Activated CD4-positive, alpha-beta T cell treated with anti-CD3 and anti-CD28 coated beads, Interleukin-2, amount 10 ng/mL, durations not matched to agents 7 days and 5 days (primary cell): ENCODE data around the gene NPAS1. TPM values are rescaled to one million over a fixed set of nuclear protein-coding genes. Genes with fewer than 3 reads are reported as not detected.
A peak's percentile ranks its signal among the peaks of the same experiment; 100 is the strongest.

Experiments used
- CTCF ChIA-PET: fragments of 350-600 bp; sonication (Branson Sonifier 250); formaldehyde crosslinking; loops from one replicate; lab custom pipeline; 2021; ENCODE audit warnings: antibody characterized with exemption; lab: Charles Lee
- POLR2A ChIA-PET: fragments of 350-600 bp; sonication (Branson Sonifier 250); formaldehyde crosslinking; loops from one replicate; lab custom pipeline; 2021; ENCODE audit warnings: antibody characterized with exemption; lab: Charles Lee
- DNase-seq: peaks from one replicate; pipeline ENCODE4 v3.0.0-alpha.2; 2020
- H3K27ac Mint-ChIP-seq: one replicate; pipeline ENCODE4 v1.8.0; 2021; ENCODE audit warnings: mild to moderate bottlenecking, moderate library complexity, mixed read lengths
- H3K27me3 Mint-ChIP-seq: one replicate; pipeline ENCODE4 v1.8.0; 2021; ENCODE audit warnings: mixed read lengths
- H3K36me3 Mint-ChIP-seq: one replicate; pipeline ENCODE4 v1.8.0; 2021; ENCODE audit warnings: low read depth, mixed read lengths
- H3K4me1 Mint-ChIP-seq: one replicate; pipeline ENCODE4 v1.8.0; 2021; ENCODE audit warnings: mixed read lengths
- H3K4me3 Mint-ChIP-seq: one replicate; pipeline ENCODE4 v1.8.0; 2021; ENCODE audit warnings: mild to moderate bottlenecking, moderate library complexity, mixed read lengths
- H3K9me3 Mint-ChIP-seq: one replicate; pipeline ENCODE4 v1.8.0; 2021; ENCODE audit warnings: mixed read lengths
- total RNA-seq, 2 experiments: library from RNA; stranded (reverse); gene quantifications; one replicate each; pipeline ENCODE4 v1.2.3, GENCODE V29; 2021

The NPAS1 gene
- total RNA-seq, 2 experiments from 2014 or later, result not detected

- no peak for DNase-seq
- Mint-ChIP-seq H3K4me1 (peaks cover 11% of the 10 kb centered on the region), H3K36me3 (peaks cover 62% of the 10 kb centered on the region), H3K9me3 (no peaks in the 10 kb centered on the region), H3K27ac (no peak overlapping the region), H3K4me3 (no peak overlapping the region), H3K27me3 (no peaks in the 10 kb centered on the region)
- ChIA-PET POLR2A (no interaction called here), CTCF (interaction anchor here (0.6 to 1.2 kb wide), 2 partner anchors 40 to 106 kb away, joined by 3 read pairs; no protein-coding TSS in a partner anchor)
Observed at GRCh38 chr19:47086280-47086679, 66.6 kb downstream of the NPAS1 start.

GRCh38 chr19:47089767-47090350 is 70.2 kb downstream of the NPAS1 start:
- H3K27ac Mint-ChIP-seq, result peak overlapping the region; percentile 46
- CTCF ChIA-PET, result interaction anchor here (1.9 kb wide), 1 partner anchor 11 kb away, joined by 10 read pairs; no protein-coding TSS in a partner anchor
- peaks cover 36% of the 10 kb centered on the region for H3K4me1 Mint-ChIP-seq
- H3K4me3 Mint-ChIP-seq, result no peak overlapping the region
- no peak for DNase-seq
- peaks cover 70% of the 10 kb centered on the region for H3K36me3 Mint-ChIP-seq
- no peaks in the 10 kb centered on the region for H3K9me3 Mint-ChIP-seq
- H3K27me3 Mint-ChIP-seq, result no peaks in the 10 kb centered on the region
- POLR2A ChIA-PET, result no interaction called here

- no peak for DNase-seq
- H3K36me3 Mint-ChIP-seq, result peaks cover 60% of the 10 kb centered on the region
- peak overlapping the region; percentile 69 for H3K4me3 Mint-ChIP-seq
- peaks cover 69% of the 10 kb centered on the region for H3K4me1 Mint-ChIP-seq
- CTCF ChIA-PET, result interaction anchor here (0.8 to 4.1 kb wide), 5 partner anchors 8 to 151 kb away, joined by 3 to 20 read pairs (median 3); no protein-coding TSS in a partner anchor
- POLR2A ChIA-PET, result interaction anchor here (0.6 to 4.7 kb wide), 4 partner anchors 14 to 20 kb away, joined by 3 to 33 read pairs (median 4); partner anchors contain the start of gene ZC3H4
- H3K27ac Mint-ChIP-seq, result peak overlapping the region; percentile 90
- H3K9me3 Mint-ChIP-seq, result no peaks in the 10 kb centered on the region
- H3K27me3 Mint-ChIP-seq, result no peaks in the 10 kb centered on the region
Observed at GRCh38 chr19:47093254-47093653, 73.6 kb downstream of the NPAS1 start.

- peak overlapping the region; percentile 69 for H3K4me3 Mint-ChIP-seq
- no peak for DNase-seq
- peaks cover 60% of the 10 kb centered on the region for H3K36me3 Mint-ChIP-seq
- peaks cover 74% of the 10 kb centered on the region for H3K4me1 Mint-ChIP-seq
- H3K27ac Mint-ChIP-seq, result peak overlapping the region; percentile 90
- H3K9me3 Mint-ChIP-seq, result no peaks in the 10 kb centered on the region
- H3K27me3 Mint-ChIP-seq, result no peaks in the 10 kb centered on the region
- POLR2A ChIA-PET, result interaction anchor here (1.1 to 4.7 kb wide), 3 partner anchors 14 to 19 kb away, joined by 3 to 33 read pairs (median 6); partner anchors contain the start of gene ZC3H4
- CTCF ChIA-PET, result interaction anchor here (0.8 to 4.1 kb wide), 5 partner anchors 13 to 253 kb away, joined by 3 to 20 read pairs (median 3); partner anchors contain the start of gene SAE1
Observed at GRCh38 chr19:47093841-47094240, 74.2 kb downstream of the NPAS1 start.

GRCh38 chr19:47094557-47095475 is 75.2 kb downstream of the NPAS1 start:
- DNase-seq, result peak; percentile 53
- Mint-ChIP-seq H3K4me3 (peak overlapping the region; percentile 69), H3K36me3 (peaks cover 54% of the 10 kb centered on the region), H3K9me3 (no peaks in the 10 kb centered on the region), H3K27ac (peak overlapping the region; percentile 90), H3K4me1 (peaks cover 73% of the 10 kb centered on the region), H3K27me3 (no peaks in the 10 kb centered on the region)
- POLR2A ChIA-PET, result interaction anchor here (1.1 to 4.7 kb wide), 3 partner anchors 11 to 18 kb away, joined by 4 to 33 read pairs (median 15); partner anchors contain the start of gene ZC3H4
- CTCF ChIA-PET, result interaction anchor here (0.6 to 4.1 kb wide), 13 partner anchors 10 to 254 kb away, joined by 3 to 20 read pairs (median 4); no protein-coding TSS in a partner anchor

Other genes starting within 250 kb of the NPAS1 start
- 100 to 1,000 TPM; 104 to 108 TPM for gene SLC1A5, start 231.2 kb upstream of the NPAS1 start, total RNA-seq
- 100 to 1,000 TPM; 130 to 136 TPM for gene AP2S1, start 169.0 kb upstream of the NPAS1 start, total RNA-seq
- gene ARHGAP35, start 158.8 kb upstream of the NPAS1 start, total RNA-seq, result 10 to 100 TPM; 24.7 to 25.5 TPM
- gene TMEM160, start 28.8 kb downstream of the NPAS1 start, total RNA-seq, result 10 to 100 TPM; 41.6 to 56.6 TPM
- 100 to 1,000 TPM in 1 of 2 experiments, 10 to 100 TPM in 1; 99.5 to 115 TPM for gene ZC3H4, start 93.9 kb downstream of the NPAS1 start, total RNA-seq
- 100 to 1,000 TPM; 162 to 168 TPM for gene SAE1, start 111.0 kb downstream of the NPAS1 start, total RNA-seq
- 10 to 100 TPM; 12.8 to 19.0 TPM for gene BBC3, start 211.4 kb downstream of the NPAS1 start, total RNA-seq
- gene CCDC9, start 236.7 kb downstream of the NPAS1 start, total RNA-seq, result 10 to 100 TPM; 20.4 to 24.1 TPM